ENCODE data around the gene SAMD8.
"Not testable (repeated sequence)": the region's sequence is repeated elsewhere in the genome, so short reads cannot be mapped to it uniquely, and the experiment has no call there.

The SAMD8 gene

DNA sequence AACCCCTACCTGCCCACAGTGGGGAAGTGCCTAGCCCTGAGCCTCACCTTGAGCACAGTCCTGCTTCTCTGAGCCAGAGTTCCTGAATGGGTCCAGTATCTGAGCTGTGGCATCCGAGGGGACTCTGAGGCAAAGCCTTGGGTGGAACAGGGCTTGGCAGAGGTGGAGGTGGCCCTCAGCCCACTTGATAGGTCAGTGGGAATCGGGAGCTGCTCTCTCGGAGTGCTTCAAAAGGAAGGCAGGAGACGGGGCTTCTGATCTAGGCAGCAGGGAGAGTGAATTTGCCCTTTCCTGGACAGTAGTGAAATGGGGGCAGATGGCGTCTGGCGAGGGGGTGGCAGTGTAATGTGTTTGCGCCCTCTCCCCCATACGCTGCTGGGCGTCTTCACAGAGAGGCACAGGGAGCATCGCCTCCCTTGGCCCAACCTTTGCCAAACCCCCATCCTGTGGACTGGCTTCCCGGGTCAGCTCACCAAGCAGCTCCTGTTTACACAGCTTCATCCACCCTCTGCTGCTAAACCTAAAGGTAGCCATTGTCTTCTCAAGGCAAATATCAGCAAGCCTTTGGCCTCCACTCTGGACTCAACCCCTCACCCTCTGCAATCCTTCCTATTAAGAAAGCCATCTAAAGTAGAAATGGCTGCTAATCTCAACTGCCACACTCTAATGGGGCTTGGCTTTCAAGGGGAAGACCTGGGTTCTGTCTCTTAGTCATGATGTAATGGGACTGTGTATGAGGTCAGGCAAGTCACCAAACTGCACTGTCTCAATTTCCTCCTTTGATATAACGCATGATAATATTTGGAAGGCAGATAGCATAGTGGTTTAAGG is 78.0 kb downstream of the SAMD8 start:
- Histone ChIP-seq H3K27ac (ENCODE audit: low read length) (no peak overlapping the region), H3K4me1 (ENCODE audit: control insufficient read depth, low read depth, low read length) (peaks cover 4% of the 10 kb centered on the region), H3K4me3 (ENCODE audit: low read length) (no peak overlapping the region), H3K9me3 (ENCODE audit: control insufficient read depth, low read depth, low read length) (no peaks in the 10 kb centered on the region), H3K36me3 (ENCODE audit: control insufficient read depth, low read depth, low read length) (no peaks in the 10 kb centered on the region), H3K9ac (ENCODE audit: low read length) (no peak overlapping the region), H3K27me3 (ENCODE audit: control insufficient read depth, insufficient read depth, low read length) (no peaks in the 10 kb centered on the region)

DNA sequence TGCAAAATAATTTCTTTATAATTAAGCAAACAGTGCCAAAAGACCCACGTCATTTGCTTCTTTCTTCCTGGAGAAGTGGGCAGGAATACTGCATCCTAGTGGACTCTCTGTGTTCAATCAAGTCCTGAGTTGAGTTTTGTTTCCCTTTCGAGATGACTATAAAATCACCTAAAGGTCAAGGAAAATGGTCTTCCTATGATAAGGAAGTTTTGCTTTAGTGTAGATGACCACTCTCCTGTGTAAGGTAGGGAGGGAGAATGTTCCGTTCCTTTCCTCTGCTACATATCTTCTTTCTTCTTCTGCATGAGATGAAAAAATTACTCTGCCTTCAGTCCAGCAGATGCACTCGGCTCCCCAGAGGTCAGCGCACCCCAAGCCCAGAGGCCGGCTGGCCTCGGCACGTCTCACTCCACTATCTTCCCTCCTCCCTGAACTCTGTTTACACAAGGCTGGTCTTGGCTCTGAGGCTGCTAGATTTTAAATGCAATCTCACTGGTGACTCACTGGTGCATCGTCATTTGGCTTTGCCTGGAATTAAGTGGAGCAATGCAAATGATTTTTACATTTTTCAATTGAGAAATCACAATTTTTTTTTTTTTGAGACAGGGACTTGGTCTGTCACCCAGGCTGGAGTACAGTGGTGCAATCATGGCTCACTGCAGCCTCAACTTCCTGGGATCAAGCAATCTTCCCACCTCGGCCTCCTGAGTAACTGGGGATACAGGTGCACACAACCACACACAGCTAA is 80.5 kb downstream of the SAMD8 start:
- Histone ChIP-seq H3K9ac (ENCODE audit: low read length) (no peak overlapping the region), H3K36me3 (ENCODE audit: control insufficient read depth, low read depth, low read length) (no peaks in the 10 kb centered on the region), H3K4me1 (ENCODE audit: control insufficient read depth, low read depth, low read length) (peaks cover 4% of the 10 kb centered on the region), H3K27me3 (ENCODE audit: control insufficient read depth, insufficient read depth, low read length) (no peaks in the 10 kb centered on the region), H3K27ac (ENCODE audit: low read length) (no peak overlapping the region), H3K9me3 (ENCODE audit: control insufficient read depth, low read depth, low read length) (no peaks in the 10 kb centered on the region), H3K4me3 (ENCODE audit: low read length) (no peak overlapping the region)

DNA sequence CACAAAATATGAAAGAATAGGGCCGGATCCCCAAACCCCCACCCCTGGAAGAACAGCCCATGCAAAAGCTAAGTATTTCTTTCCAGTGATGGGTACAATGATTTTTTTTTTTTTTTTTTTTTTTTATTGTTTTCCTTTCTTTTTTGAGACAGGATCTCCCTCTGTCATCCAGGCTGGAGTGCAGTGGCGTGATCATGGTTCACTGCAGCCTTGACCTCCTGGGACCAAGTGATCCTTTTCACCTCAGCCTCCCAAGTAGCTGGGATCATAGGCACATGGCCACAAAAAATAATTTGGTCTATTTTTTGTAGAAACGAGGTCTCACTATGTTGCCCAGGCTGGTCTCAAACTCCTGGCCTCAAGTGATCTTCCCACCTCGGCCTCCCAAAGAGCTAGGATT is 83.2 kb downstream of the SAMD8 start:
- H3K4me1 ChIP-seq (ENCODE audit: control insufficient read depth, low read depth, low read length); H3K36me3 ChIP-seq (ENCODE audit: control insufficient read depth, low read depth, low read length); H3K4me3 ChIP-seq (ENCODE audit: low read length); H3K9me3 ChIP-seq (ENCODE audit: control insufficient read depth, low read depth, low read length); H3K9ac ChIP-seq (ENCODE audit: low read length); H3K27me3 ChIP-seq (ENCODE audit: control insufficient read depth, insufficient read depth, low read length); H3K27ac ChIP-seq (ENCODE audit: low read length): not testable (repeated sequence)

DNA sequence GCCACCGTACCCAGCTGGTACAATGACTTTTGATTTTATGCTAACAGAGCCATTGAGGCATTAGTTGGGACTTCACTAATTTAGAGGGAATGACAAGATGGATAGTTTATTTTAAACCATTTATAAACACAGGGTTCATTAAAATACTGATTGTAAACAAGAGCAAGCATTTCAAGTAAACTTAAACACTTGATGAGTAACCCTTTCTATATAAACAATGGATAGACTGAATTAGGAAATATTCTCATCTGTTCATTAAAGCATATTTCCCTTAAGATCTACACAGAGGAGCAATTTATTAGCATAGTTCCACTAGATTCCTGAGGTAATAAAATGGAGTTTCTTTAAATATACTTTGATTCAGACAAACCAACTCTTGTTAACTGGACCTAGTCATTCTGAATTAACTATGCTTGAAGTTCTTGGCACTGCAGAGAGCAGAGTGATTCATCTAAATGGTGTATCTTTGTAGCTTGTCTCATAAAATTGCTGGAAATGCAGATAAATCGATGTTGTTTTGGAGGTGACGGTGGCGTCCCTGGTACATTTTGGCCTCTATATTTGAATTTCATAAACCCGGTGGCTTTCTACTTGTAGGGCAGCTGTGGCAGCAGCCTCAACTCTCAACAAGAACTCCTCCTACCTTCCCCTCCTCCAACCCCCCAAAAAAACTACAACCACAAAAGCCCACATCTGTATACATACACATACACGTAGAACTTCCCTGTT is 83.7 kb downstream of the SAMD8 start:
- no peaks in the 10 kb centered on the region for H3K4me1 ChIP-seq (ENCODE audit: control insufficient read depth, low read depth, low read length)
- no peak overlapping the region for H3K27ac ChIP-seq (ENCODE audit: low read length)
- H3K9ac ChIP-seq (ENCODE audit: low read length), result no peak overlapping the region
- H3K27me3 ChIP-seq (ENCODE audit: control insufficient read depth, insufficient read depth, low read length), result no peaks in the 10 kb centered on the region
- no peak overlapping the region for H3K4me3 ChIP-seq (ENCODE audit: low read length)
- no peaks in the 10 kb centered on the region for H3K9me3 ChIP-seq (ENCODE audit: control insufficient read depth, low read depth, low read length)
- no peaks in the 10 kb centered on the region for H3K36me3 ChIP-seq (ENCODE audit: control insufficient read depth, low read depth, low read length)

DNA sequence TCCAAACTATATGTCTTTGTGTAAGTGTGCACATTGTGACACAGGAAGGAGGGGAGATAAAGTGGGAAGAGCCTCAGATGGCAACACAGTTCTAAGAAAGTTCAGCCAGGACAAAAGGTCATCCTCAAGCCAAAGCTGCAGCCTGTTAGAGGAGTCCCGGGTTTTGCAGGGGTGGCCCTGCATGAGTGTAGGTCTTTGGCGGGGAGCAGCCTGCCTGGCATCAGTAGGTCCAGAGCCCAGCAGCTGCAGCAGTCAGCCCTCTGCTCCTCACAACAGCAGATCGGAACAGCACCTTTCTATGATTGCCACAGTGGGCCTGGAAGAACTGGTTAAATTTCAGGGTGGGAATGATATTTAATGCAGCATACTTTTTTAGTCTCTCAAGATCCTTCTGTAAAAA is 85.6 kb downstream of the SAMD8 start:
- Histone ChIP-seq H3K27ac (ENCODE audit: low read length) (no peak overlapping the region), H3K4me3 (ENCODE audit: low read length) (no peak overlapping the region), H3K36me3 (ENCODE audit: control insufficient read depth, low read depth, low read length) (no peaks in the 10 kb centered on the region), H3K9ac (ENCODE audit: low read length) (no peak overlapping the region), H3K9me3 (ENCODE audit: control insufficient read depth, low read depth, low read length) (no peaks in the 10 kb centered on the region), H3K4me1 (ENCODE audit: control insufficient read depth, low read depth, low read length) (no peaks in the 10 kb centered on the region), H3K27me3 (ENCODE audit: control insufficient read depth, insufficient read depth, low read length) (no peaks in the 10 kb centered on the region)

GRCh38 chr10:75197906-75198305 is 86.5 kb downstream of the SAMD8 start:
- H3K4me3 ChIP-seq (ENCODE audit: low read length), result no peak overlapping the region
- no peaks in the 10 kb centered on the region for H3K9me3 ChIP-seq (ENCODE audit: control insufficient read depth, low read depth, low read length)
- H3K27me3 ChIP-seq (ENCODE audit: control insufficient read depth, insufficient read depth, low read length), result no peaks in the 10 kb centered on the region
- H3K36me3 ChIP-seq (ENCODE audit: control insufficient read depth, low read depth, low read length), result no peaks in the 10 kb centered on the region
- no peak overlapping the region for H3K9ac ChIP-seq (ENCODE audit: low read length)
- no peak overlapping the region for H3K27ac ChIP-seq (ENCODE audit: low read length)
- no peaks in the 10 kb centered on the region for H3K4me1 ChIP-seq (ENCODE audit: control insufficient read depth, low read depth, low read length)

- not testable (repeated sequence) for H3K27ac ChIP-seq (ENCODE audit: low read length); H3K9me3 ChIP-seq (ENCODE audit: control insufficient read depth, low read depth, low read length); H3K9ac ChIP-seq (ENCODE audit: low read length); H3K4me3 ChIP-seq (ENCODE audit: low read length); H3K36me3 ChIP-seq (ENCODE audit: control insufficient read depth, low read depth, low read length); H3K27me3 ChIP-seq (ENCODE audit: control insufficient read depth, insufficient read depth, low read length); H3K4me1 ChIP-seq (ENCODE audit: control insufficient read depth, low read depth, low read length)
Observed at GRCh38 chr10:75199949-75200348, 88.5 kb downstream of the SAMD8 start.

DNA sequence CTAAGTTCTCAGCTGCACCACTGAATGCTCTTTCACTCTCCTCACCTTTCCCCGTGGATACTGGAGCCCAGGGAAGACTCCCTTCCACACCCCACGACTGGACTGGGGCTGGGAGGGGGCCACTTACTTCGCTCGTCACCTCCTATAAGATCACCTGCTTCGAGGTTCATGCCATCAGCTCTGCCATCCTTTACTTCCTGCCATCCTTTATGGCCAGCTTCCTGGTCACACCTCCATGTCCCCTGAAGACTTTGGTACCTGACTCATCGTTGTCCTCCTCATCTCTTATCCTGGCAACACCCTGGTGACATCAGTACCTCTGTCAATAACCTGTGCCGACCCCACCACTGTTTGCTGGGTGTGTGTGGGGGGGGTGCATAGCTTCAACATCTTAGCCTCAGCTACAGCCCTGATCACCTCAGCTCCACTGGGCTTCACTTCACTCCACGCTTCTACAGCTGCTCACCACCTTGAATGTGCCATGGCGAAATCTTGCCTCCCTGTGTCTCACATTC is 90.4 kb downstream of the SAMD8 start:
- Histone ChIP-seq H3K27me3 (ENCODE audit: control insufficient read depth, insufficient read depth, low read length) (no peaks in the 10 kb centered on the region), H3K36me3 (ENCODE audit: control insufficient read depth, low read depth, low read length) (no peaks in the 10 kb centered on the region), H3K9ac (ENCODE audit: low read length) (no peak overlapping the region), H3K9me3 (ENCODE audit: control insufficient read depth, low read depth, low read length) (no peaks in the 10 kb centered on the region), H3K4me3 (ENCODE audit: low read length) (no peak overlapping the region), H3K4me1 (ENCODE audit: control insufficient read depth, low read depth, low read length) (no peaks in the 10 kb centered on the region), H3K27ac (ENCODE audit: low read length) (no peak overlapping the region)

GRCh38 chr10:75202321-75203045 is 91.0 kb downstream of the SAMD8 start:
- Histone ChIP-seq H3K27ac (ENCODE audit: low read length) (no peak overlapping the region), H3K9me3 (ENCODE audit: control insufficient read depth, low read depth, low read length) (no peaks in the 10 kb centered on the region), H3K27me3 (ENCODE audit: control insufficient read depth, insufficient read depth, low read length) (no peaks in the 10 kb centered on the region), H3K4me3 (ENCODE audit: low read length) (no peak overlapping the region), H3K4me1 (ENCODE audit: control insufficient read depth, low read depth, low read length) (no peaks in the 10 kb centered on the region), H3K36me3 (ENCODE audit: control insufficient read depth, low read depth, low read length) (no peaks in the 10 kb centered on the region), H3K9ac (ENCODE audit: low read length) (no peak overlapping the region)

DNA sequence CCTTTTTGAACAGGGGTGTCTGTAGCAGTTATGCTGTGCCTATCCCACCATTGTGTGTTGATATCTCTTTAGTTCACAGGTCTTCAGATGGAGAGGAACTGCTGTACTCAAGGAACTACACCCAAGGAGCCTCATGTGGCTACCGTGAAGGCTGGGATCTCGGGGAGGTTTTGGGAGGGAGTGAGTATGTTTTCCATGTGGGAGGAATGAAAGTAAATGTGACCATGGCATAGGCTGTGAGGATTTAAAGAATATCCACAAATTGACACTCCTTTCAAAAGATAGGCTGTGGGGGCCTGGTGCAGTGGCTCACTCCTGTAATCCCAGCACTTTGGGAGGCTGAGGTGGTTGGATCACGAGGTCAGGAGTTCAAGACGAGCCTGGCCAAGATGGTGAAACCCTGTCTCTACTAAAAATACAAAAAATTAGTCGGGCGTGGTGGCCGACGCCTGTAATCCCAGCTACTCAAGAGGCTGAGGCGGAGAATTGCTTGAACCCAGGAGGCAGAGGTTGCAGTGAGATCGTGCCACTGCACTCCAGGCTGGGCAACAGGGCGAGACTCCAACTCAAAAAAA is 91.7 kb downstream of the SAMD8 start:
- H3K27me3 ChIP-seq (ENCODE audit: control insufficient read depth, insufficient read depth, low read length); H3K9ac ChIP-seq (ENCODE audit: low read length); H3K9me3 ChIP-seq (ENCODE audit: control insufficient read depth, low read depth, low read length); H3K36me3 ChIP-seq (ENCODE audit: control insufficient read depth, low read depth, low read length); H3K27ac ChIP-seq (ENCODE audit: low read length); H3K4me3 ChIP-seq (ENCODE audit: low read length); H3K4me1 ChIP-seq (ENCODE audit: control insufficient read depth, low read depth, low read length): not testable (repeated sequence)

DNA sequence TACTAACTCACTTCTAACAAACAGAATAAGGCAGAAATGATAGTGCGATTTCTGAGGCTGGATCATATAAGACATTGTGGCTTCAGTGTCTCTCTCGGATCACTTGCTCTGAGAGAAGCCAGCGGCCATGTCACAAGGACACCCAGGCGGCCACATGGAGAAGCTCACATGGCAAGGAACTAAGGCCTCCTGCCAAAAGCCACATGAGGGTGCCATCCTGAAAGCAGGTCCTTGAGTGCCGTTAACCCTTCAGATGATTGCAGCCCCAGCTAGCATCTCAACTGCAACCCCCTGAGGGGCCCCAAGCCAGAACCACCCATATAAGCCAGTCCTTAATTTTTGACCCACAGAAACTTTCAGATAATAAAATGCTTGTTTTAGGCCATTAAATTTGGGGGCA is 92.3 kb downstream of the SAMD8 start:
- Histone ChIP-seq H3K4me3 (ENCODE audit: low read length) (no peak overlapping the region), H3K27ac (ENCODE audit: low read length) (no peak overlapping the region), H3K9ac (ENCODE audit: low read length) (no peak overlapping the region), H3K36me3 (ENCODE audit: control insufficient read depth, low read depth, low read length) (no peaks in the 10 kb centered on the region), H3K9me3 (ENCODE audit: control insufficient read depth, low read depth, low read length) (no peaks in the 10 kb centered on the region), H3K4me1 (ENCODE audit: control insufficient read depth, low read depth, low read length) (peaks cover 6% of the 10 kb centered on the region), H3K27me3 (ENCODE audit: control insufficient read depth, insufficient read depth, low read length) (no peaks in the 10 kb centered on the region)

Data from iPS-18a (cell line).